ENCODE data around the gene CD180.

Gene CD180

DNA sequence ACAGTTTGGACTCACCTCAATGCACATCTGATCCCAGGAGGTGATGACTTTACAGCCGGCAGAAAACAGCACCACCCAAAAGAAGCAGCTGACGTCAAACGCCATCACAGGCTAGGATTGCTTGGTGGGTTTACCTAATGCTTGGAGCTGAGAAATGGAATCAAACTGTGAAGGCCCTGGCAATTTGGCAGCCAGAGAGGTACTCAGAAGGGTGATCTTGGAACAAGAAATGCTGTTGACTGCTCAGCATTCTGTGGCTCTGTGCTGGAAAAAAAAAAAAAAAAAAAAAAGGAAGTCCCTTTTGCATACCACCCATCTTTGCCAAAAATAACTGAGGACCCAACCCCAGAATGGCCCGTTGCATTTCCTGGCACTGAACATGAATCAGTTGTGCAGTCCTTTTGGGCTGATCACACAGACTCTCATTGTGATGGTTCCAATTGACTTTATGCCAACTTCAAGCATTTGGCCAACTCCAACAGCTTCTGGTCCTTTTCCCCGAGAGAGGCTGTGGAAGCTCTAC, at the start of gene CD180:
CD180 (minus strand) TSS at position 263 of the 523 bp plus-strand sequence; CDS start at position 105, 158 bp downstream.
- intact Hi-C loops (cut with DNase I) = no loop called here
- peak in 8 of 10 donors; percentile 17 to 87 (median 44) for DNase-seq

GRCh38 chr5:67246108-67246507, 49.5 kb upstream of the CD180 start:
- DNase-seq = no peak
- intact Hi-C loops (cut with DNase I) = loop anchor here (2.0 to 10.0 kb wide), 4 partner anchors 71 to 1009 kb away; no protein-coding TSS in a partner anchor

- DNase-seq = no peak
- intact Hi-C loops (cut with DNase I) = loop anchor here (5.0 to 10.0 kb wide), 3 partner anchors 72 to 1009 kb away; no protein-coding TSS in a partner anchor
These were observed 48.8 kb upstream of the CD180 start for GRCh38 chr5:67245259-67245846.

- intact Hi-C loops (cut with DNase I) = loop anchor here (10.0 kb wide), 1 partner anchor 1010 kb away; no protein-coding TSS in a partner anchor
- no peak for DNase-seq
These were observed 47.8 kb upstream of the CD180 start for GRCh38 chr5:67244345-67244793.

DNA sequence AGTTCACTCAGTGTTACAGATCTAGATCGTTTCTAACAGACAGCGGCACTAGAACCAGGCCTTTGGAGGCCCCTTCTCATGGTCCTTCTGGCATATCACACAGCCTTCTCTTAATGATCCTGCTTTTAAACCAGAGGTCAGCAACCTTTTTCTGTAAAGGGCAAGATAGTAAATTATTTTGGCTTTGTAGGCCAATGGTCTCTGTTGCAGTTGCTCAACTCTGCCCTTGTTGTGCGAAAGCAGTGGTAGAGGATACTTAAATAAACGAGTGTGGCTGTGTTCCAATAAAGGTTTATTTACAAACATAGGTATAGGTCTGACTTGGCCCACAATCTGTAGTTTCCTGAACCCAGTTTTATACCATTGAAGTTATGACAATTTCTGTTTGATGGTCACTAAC, 47.3 kb upstream of the CD180 start:
- DNase-seq = no peak
- intact Hi-C loops (cut with DNase I) = loop anchor here (10.0 kb wide), 1 partner anchor 1011 kb away; no protein-coding TSS in a partner anchor

DNA sequence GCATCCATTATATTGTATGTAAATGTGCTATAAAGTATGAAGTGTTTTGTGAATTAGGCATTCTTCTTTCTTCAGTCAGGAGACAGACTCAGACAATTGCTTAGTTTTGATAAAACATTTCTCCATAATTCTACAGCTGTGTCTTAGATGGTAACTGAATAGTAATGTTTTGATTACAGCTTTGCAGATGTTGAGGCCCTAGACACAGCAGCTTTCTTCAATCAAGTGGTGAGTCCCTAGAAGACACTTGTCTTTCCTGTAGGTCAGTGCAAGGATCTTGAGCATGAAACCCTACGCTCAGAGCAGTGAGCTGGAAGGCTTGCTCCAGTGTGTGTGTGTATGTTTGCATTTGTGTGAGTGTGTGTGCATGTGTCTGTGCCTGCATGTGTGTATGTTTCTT, 46.8 kb upstream of the CD180 start:
- intact Hi-C loops (cut with DNase I) = loop anchor here (10.0 kb wide), 1 partner anchor 1011 kb away; no protein-coding TSS in a partner anchor

GRCh38 chr5:67241326-67241725, 44.7 kb upstream of the CD180 start:
- DNase-seq = no peak
- intact Hi-C loops (cut with DNase I) = loop anchor here (10.0 kb wide), 1 partner anchor 1013 kb away; no protein-coding TSS in a partner anchor

More for the DNA sequence above, 46.8 kb upstream of the CD180 start:
- no peak for DNase-seq

GRCh38 chr5:67240846-67241245, 44.2 kb upstream of the CD180 start:
- intact Hi-C loops (cut with DNase I) = loop anchor here (10.0 kb wide), 1 partner anchor 1014 kb away; no protein-coding TSS in a partner anchor
- DNase-seq = no peak

DNA sequence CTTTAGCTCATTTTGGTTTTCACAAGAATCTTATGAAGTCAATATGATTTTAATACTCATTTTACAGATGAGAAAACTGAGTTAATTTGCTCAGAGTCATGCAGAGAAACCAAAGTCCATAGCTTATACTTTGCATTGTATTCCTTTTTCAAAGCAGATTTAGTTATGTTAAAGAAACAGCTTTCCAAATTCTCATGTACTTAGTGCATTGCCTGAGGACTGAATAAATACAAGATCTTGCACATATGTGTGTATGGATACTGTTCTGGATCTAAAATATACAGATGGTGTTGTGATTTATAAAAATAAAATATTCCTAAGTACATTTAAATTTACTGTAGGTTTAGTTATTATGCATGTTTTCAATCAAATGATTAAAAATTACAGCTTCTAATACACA, 43.5 kb upstream of the CD180 start:
- intact Hi-C loops (cut with DNase I) = loop anchor here (10.0 kb wide), 1 partner anchor 1015 kb away; no protein-coding TSS in a partner anchor

DNA sequence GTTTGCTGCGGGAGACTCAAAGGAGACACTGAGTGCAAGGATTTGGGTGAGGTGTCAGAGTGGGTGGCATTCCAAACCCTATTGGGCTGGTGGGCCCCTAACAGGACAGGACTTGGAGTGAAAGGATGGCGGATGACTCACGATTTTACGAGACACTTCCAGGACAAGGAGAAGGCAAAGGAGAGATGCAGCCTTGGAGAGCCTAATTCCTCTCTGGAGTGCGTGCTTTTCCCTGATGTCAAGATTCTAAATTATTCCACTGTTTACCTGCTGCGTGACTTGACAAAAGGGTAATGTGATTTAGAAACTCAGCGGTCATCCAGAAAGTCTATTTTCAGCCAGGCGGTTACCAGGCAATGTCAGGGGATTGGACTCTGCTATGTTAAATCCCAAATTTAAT, 41.6 kb upstream of the CD180 start:
- intact Hi-C loops (cut with DNase I) = no loop called here

More for the DNA sequence above, 43.5 kb upstream of the CD180 start:
- no peak for DNase-seq

DNA sequence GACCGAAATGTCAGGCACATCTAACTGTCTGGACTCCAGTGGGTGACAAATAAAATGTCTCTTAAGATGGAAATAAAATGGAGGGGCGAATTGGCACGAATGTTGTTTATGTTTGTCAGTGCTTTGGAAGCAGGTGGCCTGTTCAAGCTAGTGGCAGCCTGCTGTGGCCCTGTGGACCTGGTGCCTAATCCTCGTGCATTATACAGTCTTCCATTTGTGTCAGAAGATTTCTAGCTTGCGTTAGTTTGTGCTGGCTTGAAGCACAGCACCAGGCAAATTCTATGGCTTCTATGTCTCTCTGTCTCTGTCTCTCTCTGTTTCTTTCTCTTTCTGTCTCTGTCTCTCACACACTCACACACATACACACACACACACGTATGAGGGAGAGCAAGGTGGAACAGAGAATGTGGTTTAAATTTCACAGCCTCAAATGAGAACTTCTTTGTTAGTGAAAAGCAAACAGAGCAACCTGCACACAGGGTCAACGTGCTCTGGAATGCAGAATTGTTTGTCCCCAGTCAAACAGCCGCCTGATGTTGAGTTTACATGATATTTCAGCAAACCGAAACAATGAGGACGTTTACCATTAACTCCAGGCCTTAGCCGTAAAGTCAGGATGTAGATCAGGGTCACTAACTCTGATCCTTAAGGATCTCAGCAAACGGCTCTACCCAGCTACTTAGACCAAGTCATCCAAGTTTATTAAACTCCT, 39.0 kb upstream of the CD180 start:
- intact Hi-C loops (cut with DNase I) = no loop called here
- no peak for DNase-seq

More for the DNA sequence above, 41.6 kb upstream of the CD180 start:
- no peak for DNase-seq

DNA sequence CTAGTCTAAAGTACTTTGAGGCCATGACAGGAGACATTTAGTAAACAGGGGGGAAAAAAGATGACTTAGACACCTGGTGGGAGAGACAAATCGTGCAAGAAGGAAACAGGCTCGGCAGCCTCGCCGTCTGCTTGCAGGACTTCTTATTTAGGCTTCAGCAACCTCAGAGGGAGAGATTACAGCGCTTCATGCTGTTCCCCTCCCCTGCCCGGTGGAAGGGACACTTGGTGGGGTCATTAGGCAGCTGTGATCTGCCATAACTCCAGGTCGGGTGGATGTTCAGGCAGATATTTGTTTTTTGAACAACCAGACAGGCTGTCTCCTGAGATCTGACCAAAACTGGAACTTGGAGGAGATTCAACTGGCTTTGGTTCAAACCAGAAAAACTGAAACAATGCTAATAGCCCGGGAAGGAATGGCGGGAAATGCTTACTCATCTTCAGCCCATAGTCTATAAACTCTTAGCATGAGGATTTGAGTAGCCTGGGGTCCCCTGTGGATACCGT, 38.1 kb upstream of the CD180 start:
- intact Hi-C loops (cut with DNase I) = no loop called here
- DNase-seq = no peak

DNA sequence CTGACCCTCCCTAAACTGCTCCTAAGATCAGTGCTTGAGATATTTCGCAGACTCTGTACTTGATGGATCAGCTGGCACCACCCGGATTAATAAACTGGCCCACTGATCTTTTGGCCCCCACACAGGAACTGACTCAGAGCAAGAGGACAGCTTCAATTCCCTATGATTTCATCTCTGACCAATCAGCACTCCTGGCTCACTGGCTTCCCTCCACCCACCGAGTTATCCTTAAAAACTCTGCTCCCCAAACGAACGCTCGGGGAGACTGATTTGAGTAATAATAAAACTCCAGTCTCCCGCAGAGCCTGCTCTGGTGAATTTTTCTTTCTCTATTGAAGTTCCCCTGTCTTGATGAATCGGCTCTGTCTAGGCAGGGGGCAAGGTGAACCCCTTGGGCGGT, 36.5 kb upstream of the CD180 start:
- DNase-seq = no peak
- intact Hi-C loops (cut with DNase I) = no loop called here

- intact Hi-C loops (cut with DNase I) = no loop called here
- no peak for DNase-seq
These were observed 26.6 kb upstream of the CD180 start for GRCh38 chr5:67223211-67223610.

- intact Hi-C loops (cut with DNase I) = no loop called here
These were observed 25.8 kb upstream of the CD180 start for GRCh38 chr5:67222243-67223025.

GRCh38 chr5:67221487-67222242, 25.1 kb upstream of the CD180 start:
- intact Hi-C loops (cut with DNase I) = no loop called here
- peak in 1 of 10 donors; percentile 79 for DNase-seq

More at GRCh38 chr5:67222243-67223025, 25.8 kb upstream of the CD180 start:
- DNase-seq = no peak

DNA sequence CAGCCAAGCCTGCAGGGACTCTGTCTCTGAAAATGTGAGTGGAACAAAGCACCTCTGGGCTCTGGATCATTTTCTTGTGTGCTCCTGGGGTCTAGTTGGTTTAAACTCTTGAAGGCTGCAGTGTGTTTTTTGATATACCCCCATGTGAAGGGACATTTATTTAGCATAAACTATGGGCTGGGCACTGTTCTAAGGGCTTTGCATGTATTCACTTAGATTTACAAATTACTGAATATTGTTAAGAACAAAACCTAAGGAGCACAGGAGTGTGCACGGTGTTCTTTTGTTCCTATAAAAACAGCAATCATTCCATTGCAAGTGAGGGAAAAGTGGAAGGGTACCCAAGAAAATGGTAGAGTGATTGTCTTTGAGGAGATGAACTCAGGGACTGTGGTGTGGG, 20.0 kb upstream of the CD180 start:
- intact Hi-C loops (cut with DNase I) = no loop called here

GRCh38 chr5:67215519-67216471, 19.2 kb upstream of the CD180 start:
- DNase-seq = peak in 8 of 10 donors; percentile 22 to 92 (median 49)

More for the DNA sequence above, 20.0 kb upstream of the CD180 start:
- DNase-seq = no peak

More at GRCh38 chr5:67215519-67216471, 19.2 kb upstream of the CD180 start:
- intact Hi-C loops (cut with DNase I) = no loop called here
